Measurements from ENCODE around the gene ALX4. TPM values are rescaled to one million over a fixed set of nuclear protein-coding genes. Genes with fewer than 3 reads are reported as not detected.

ALX4 gene
- polyA plus RNA-seq, 5 donors = 0.05 to 0.37 (median 0.10) TPM

Other genes with a start within 250 kb of the ALX4 start
- gene ACCS, start 243.9 kb downstream of the ALX4 start, polyA plus RNA-seq (ENCODE audit: insufficient read depth in 1 of 5, insufficient read length in 5 of 5, low replicate concordance in 1 of 5) = 100 to 1,000 TPM in 1 of 5 donors, 10 to 100 TPM in 4; 45.6 to 103 (median 64.2) TPM
- gene EXT2, start 214.5 kb downstream of the ALX4 start, polyA plus RNA-seq (ENCODE audit: insufficient read depth in 1 of 5, insufficient read length in 5 of 5, low replicate concordance in 1 of 5) = 10 to 100 TPM; 72.8 to 79.9 (median 75.4) TPM

Data from right lung (tissue), 5 donors.